ENCODE data around the gene LGALSL. TPM values are rescaled to one million over a fixed set of nuclear protein-coding genes. Genes with fewer than 3 reads are reported as not detected.

Gene LGALSL
- total and polyA plus RNA-seq, 9 of the 15 experiments (the other 6 are each of a cell fraction or from before 2014, with no cell fraction given) = 0.04 to 0.29 (median 0.14) TPM; not detected in 3

DNA sequence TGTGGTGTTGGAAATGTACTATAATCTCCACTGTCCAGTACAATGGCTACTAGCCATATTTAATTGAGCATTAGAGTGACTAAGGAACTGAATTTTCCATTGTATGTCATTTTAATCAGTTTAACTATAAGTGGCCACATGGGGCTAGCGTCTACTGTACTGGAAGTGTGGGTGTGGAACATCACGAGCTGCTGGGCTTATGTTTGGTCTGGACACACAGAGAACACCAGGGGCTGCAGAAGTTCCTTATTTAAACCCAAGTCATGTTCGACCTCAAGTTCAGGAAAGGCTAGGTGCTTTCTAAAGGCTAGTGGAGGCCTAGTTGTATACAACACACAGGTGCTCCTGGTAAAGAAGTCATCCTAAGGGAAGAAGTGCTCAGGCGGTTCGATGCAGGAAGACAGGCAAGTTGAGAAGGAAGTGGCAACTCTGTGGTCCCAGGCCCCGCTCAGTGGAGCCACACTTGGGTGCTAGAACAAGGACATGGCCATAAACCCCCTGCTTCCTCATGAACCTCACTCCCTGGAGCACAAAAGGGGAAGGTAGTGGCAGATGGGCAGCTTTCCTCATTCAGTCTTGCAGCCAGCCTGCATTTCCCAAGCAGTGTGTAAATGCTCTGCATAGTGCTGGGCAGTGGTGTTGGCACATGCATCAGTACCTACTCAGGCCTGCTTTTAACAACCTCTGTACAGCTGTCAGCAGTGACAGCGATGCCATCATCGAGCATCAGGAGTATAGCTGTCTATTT, 13.3 kb downstream of the LGALSL start:
- ChIA-PET CTCF (ENCODE audit: low intra/inter-chr PET ratio) (interaction anchor here (0.6 kb wide), 1 partner anchor 119 kb away, joined by 4 read pairs; no protein-coding TSS in a partner anchor), POLR2A (interaction anchor here (0.5 to 1.8 kb wide), 3 partner anchors 15 to 21 kb away, joined by 3 to 6 read pairs (median 5); no protein-coding TSS in a partner anchor)
- Histone ChIP-seq H3K9me3 (replicated peaks; ENCODE audit: control insufficient read depth, insufficient read depth, low read depth, low read length) (no peaks in the 10 kb centered on the region), H3K9me1 (ENCODE audit: control insufficient read depth, insufficient read depth, low read length) (no peaks in the 10 kb centered on the region), H3K36me3 (ENCODE audit: control insufficient read depth, insufficient read depth, low read length) (no peaks in the 10 kb centered on the region), H3K4me2 (ENCODE audit: insufficient read depth, low read length) (no peak overlapping the region), H4K20me1 (replicated peaks; ENCODE audit: control insufficient read depth, insufficient read depth, low read length) (no peaks in the 10 kb centered on the region), H2AFZ (ENCODE audit: low read depth, low read length) (no peak overlapping the region), H3K27me3 (ENCODE audit: control insufficient read depth in 2 of 2, insufficient read depth in 2 of 2, low read length in 2 of 2) (peaks cover 10 to 24% of the 10 kb centered on the region in 2 experiments; a peak in 4 of 5 replicates), H3K4me3 (no peak overlapping the region), H3K27ac (ENCODE audit: extremely low read depth, low read depth, low read length) (no peak overlapping the region), H3K9ac (ENCODE audit: insufficient read depth in 1 of 2, low read depth in 2 of 2, low read length in 2 of 2) (no peak overlapping the region), H3K4me1 (replicated peaks in 1 of 2; ENCODE audit: control insufficient read depth in 2 of 2, insufficient read depth in 2 of 2, low read length in 2 of 2) (no peaks in the 10 kb centered on the region), H3K79me2 (ENCODE audit: control insufficient read depth, insufficient read depth, low read length) (no peaks in the 10 kb centered on the region)
- DNase-seq (ENCODE audit: extremely low read depth in 1 of 4, low spot score in 3 of 4) (no peak), ATAC-seq (no peak), FAIRE-seq (no peak)
- in situ Hi-C loops (cut with MboI) = no loop called here
- 0% methylated on average over 8 of the region's 8 CpGs for WGBS (ENCODE audit: insufficient coverage, low coverage, missing lambda C conversion rate)
- intact Hi-C loops (cut with micrococcal nuclease) = no loop called here
- BruUV-seq (replicated peaks) = no TSS peak
- TF ChIP-seq, protein P1, sequence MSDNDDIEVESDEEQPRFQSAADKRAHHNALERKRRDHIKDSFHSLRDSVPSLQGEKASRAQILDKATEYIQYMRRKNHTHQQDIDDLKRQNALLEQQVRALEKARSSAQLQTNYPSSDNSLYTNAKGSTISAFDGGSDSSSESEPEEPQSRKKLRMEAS (CRISPR knock-in tag; IDR thresholded peaks at IDR 0.05) = no peak
- TF ChIP-seq BDP1 (IDR thresholded peaks at IDR 0.05; ENCODE audit: insufficient read depth, insufficient read length) (no peak), CHD7 (IDR thresholded peaks at IDR 0.05; ENCODE audit: low read depth, low read length) (no peak), MIER1 (IDR thresholded peaks at IDR 0.05; ENCODE audit: low read depth) (no peak), FOXA1 (IDR thresholded peaks at IDR 0.05; ENCODE audit: borderline replicate concordance) (no peak), THRAP3 (IDR thresholded peaks at IDR 0.05; ENCODE audit: borderline replicate concordance) (no peak), DPF2 (IDR thresholded peaks at IDR 0.05) (no peak), STAG1 (CRISPR knock-in tag; IDR thresholded peaks at IDR 0.05; ENCODE audit: borderline replicate concordance) (no peak)
- TF ChIP-seq, protein P2, sequence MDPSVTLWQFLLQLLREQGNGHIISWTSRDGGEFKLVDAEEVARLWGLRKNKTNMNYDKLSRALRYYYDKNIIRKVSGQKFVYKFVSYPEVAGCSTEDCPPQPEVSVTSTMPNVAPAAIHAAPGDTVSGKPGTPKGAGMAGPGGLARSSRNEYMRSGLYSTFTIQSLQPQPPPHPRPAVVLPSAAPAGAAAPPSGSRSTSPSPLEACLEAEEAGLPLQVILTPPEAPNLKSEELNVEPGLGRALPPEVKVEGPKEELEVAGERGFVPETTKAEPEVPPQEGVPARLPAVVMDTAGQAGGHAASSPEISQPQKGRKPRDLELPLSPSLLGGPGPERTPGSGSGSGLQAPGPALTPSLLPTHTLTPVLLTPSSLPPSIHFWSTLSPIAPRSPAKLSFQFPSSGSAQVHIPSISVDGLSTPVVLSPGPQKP (CRISPR knock-in tag; IDR thresholded peaks at IDR 0.05) = no peak

Data from K562 (cell line).